OCI-LY1 (cell line): ENCODE data around the gene NPFFR1.
"Not testable (repeated sequence)": the region's sequence is repeated elsewhere in the genome, so short reads cannot be mapped to it uniquely, and the experiment has no call there.

Source experiments
- H2AFZ ChIP-seq: fragments of 200-600 bp; sonication (generic), shearing (Covaris generic); 2 replicates; pipeline ENCODE4 v1.6.0; 2014; ENCODE audit warnings: antibody characterized with exemption, mild to moderate bottlenecking, low read length
- H3F3A ChIP-seq: fragments of 200-600 bp; sonication (generic), shearing (Covaris generic); 2 replicates; pipeline ENCODE4 v1.6.0; 2014; ENCODE audit warnings: mild to moderate bottlenecking, antibody characterized with exemption, low read length, moderate library complexity; ENCODE audit not compliant: insufficient read depth
- H3K27ac ChIP-seq: fragments of 200-600 bp; sonication (generic); 2 replicates; pipeline ENCODE4 v1.5.1; 2014; ENCODE audit warnings: low read length, mixed run types, mild to moderate bottlenecking, low read depth; ENCODE audit not compliant: poor library complexity, severe bottlenecking
- H3K27me3 ChIP-seq: fragments of 200-600 bp; sonication (generic); 2 replicates; pipeline ENCODE4 v1.6.0; 2014; ENCODE audit warnings: antibody characterized with exemption, mild to moderate bottlenecking, low read length, moderate library complexity; ENCODE audit not compliant: insufficient read depth
- H3K36me3 ChIP-seq: fragments of 200-600 bp; sonication (generic); 2 replicates; pipeline ENCODE4 v1.6.1; 2014; ENCODE audit warnings: mild to moderate bottlenecking, antibody characterized with exemption, low read length, moderate library complexity, mixed read lengths; ENCODE audit not compliant: insufficient read depth
- H3K4me1 ChIP-seq: fragments of 200-600 bp; sonication (generic); 2 replicates; pipeline ENCODE4 v1.5.1; 2014; ENCODE audit warnings: mild to moderate bottlenecking, low read length, moderate library complexity; ENCODE audit not compliant: insufficient read depth, severe bottlenecking
- H3K4me2 ChIP-seq: fragments of 200-600 bp; sonication (generic), shearing (Covaris generic); 2 replicates; pipeline ENCODE4 v1.6.1; 2014; ENCODE audit warnings: low read length
- H3K4me3 ChIP-seq: fragments of 200-600 bp; sonication (generic); 2 replicates; pipeline ENCODE4 v1.5.1; 2014; ENCODE audit warnings: low read length, low read depth, mild to moderate bottlenecking, mixed read lengths; ENCODE audit not compliant: poor library complexity, severe bottlenecking
- H3K79me2 ChIP-seq: fragments of 200-600 bp; shearing (Covaris generic); 2 replicates; pipeline ENCODE4 v1.6.1; 2016; ENCODE audit warnings: mixed run types, low read length, mixed read lengths; ENCODE audit not compliant: insufficient read depth
- H3K9ac ChIP-seq: fragments of 200-600 bp; sonication (generic), shearing (Covaris generic); 2 replicates; pipeline ENCODE4 v1.6.1; 2014; ENCODE audit warnings: mild to moderate bottlenecking, low read length, mixed read lengths
- H3K9me2 ChIP-seq: fragments of 200-600 bp; sonication (generic), shearing (Covaris generic); 2 replicates; pipeline ENCODE4 v1.6.1; 2014; ENCODE audit warnings: low read depth, mild to moderate bottlenecking, low read length, mixed read lengths
- H3K9me3 ChIP-seq: fragments of 200-600 bp; shearing (Covaris generic); 2 replicates; pipeline ENCODE4 v1.6.1; 2014; ENCODE audit warnings: low read length, mixed read lengths
- H4K20me1 ChIP-seq: fragments of 200-600 bp; sonication (generic), shearing (Covaris generic); 2 replicates; pipeline ENCODE4 v1.6.0; 2016; ENCODE audit warnings: mild to moderate bottlenecking, low read length; ENCODE audit not compliant: insufficient read depth
- EZH2 ChIP-seq: fragments of 200-600 bp; sonication (generic), shearing (Covaris generic); IDR thresholded peaks from 2 replicates; pipeline ENCODE4 v1.8.0; 2017; ENCODE audit warnings: borderline replicate concordance, mixed run types, mild to moderate bottlenecking, antibody characterized with exemption, low read length, moderate library complexity, mixed read lengths
- TF ChIP-seq, protein P1 (sequence below): fragments of 200-600 bp; sonication (generic), shearing (Covaris generic); IDR thresholded peaks from 2 replicates; pipeline ENCODE4 v1.5.1; 2017; ENCODE audit warnings: mild to moderate bottlenecking, antibody characterized with exemption, low read length, moderate library complexity, mixed read lengths

Gene NPFFR1

DNA sequence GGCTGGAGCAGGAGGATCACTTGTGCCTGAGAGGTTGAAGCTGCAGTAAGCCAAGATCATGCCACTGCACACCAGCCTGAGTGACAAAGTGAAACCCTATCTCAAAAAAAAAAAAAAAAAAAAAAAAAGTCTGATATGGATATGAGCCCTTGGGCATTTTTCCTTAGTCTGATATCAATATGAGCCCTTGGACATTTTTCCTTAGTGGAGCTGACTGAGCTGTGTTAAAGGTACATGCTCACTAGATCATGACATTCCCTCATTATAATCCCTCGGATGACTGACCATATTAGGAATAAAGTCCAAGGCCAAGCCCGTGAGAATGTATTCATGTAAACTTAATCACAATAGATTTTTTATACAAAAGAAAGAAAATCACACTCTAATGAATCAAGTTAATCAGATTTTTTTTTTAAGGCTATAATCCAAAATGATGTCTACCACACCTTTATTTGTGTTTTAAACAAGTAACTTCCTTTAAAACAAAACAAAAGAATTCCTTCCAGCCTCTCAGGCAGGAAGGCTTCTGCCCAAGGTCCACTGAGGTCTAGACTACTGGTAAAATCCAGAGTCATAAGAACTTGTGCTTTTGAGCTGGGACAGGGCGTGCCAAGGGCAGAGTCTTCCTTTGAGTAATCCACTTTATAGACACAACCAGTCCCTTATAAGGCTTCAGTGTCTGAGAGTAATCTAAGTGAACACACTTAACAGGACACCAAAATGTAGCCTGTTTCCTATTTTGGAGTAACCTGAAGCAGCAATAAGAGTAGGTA is 56.1 kb downstream of the NPFFR1 start:
- H3K9ac ChIP-seq: no peak overlapping the region
- H2AFZ ChIP-seq: no peak overlapping the region
- no peaks in the 10 kb centered on the region for H3F3A ChIP-seq
- no peaks in the 10 kb centered on the region for H3K27me3 ChIP-seq
- H3K9me2 ChIP-seq: no peaks in the 10 kb centered on the region
- H3K9me3 ChIP-seq: no peaks in the 10 kb centered on the region
- H4K20me1 ChIP-seq: no peaks in the 10 kb centered on the region
- peaks cover 74% of the 10 kb centered on the region for H3K79me2 ChIP-seq
- peaks cover 70% of the 10 kb centered on the region for H3K36me3 ChIP-seq
- H3K27ac ChIP-seq: no peak overlapping the region
- H3K4me1 ChIP-seq: peaks cover 25% of the 10 kb centered on the region
- no peak overlapping the region for H3K4me3 ChIP-seq
- no peak for TF ChIP-seq EZH2
- TF ChIP-seq, protein P1, sequence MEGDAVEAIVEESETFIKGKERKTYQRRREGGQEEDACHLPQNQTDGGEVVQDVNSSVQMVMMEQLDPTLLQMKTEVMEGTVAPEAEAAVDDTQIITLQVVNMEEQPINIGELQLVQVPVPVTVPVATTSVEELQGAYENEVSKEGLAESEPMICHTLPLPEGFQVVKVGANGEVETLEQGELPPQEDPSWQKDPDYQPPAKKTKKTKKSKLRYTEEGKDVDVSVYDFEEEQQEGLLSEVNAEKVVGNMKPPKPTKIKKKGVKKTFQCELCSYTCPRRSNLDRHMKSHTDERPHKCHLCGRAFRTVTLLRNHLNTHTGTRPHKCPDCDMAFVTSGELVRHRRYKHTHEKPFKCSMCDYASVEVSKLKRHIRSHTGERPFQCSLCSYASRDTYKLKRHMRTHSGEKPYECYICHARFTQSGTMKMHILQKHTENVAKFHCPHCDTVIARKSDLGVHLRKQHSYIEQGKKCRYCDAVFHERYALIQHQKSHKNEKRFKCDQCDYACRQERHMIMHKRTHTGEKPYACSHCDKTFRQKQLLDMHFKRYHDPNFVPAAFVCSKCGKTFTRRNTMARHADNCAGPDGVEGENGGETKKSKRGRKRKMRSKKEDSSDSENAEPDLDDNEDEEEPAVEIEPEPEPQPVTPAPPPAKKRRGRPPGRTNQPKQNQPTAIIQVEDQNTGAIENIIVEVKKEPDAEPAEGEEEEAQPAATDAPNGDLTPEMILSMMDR: no peak
- H3K4me2 ChIP-seq: no peak overlapping the region

DNA sequence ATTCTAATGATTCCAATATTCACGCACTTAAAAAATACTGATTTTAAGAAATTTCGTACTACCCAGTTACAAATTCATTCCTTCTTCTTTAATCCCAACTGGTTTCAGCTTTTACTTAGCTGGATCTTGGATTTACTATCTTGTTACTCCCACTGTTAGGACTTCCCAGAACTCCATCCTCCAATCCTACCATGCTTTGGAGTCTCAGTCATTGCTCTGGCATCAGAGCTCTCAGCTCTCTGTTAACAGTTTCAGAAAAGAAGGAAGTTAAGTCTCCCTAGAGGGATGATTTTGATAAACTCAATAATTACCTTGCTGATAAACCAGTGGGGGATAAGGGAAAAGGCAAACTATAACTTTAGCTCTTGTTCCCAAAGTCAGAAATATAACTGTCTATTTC is 60.1 kb downstream of the NPFFR1 start:
- H3K79me2 ChIP-seq: peaks cover 41% of the 10 kb centered on the region
- no peaks in the 10 kb centered on the region for H3F3A ChIP-seq
- no peaks in the 10 kb centered on the region for H3K9me3 ChIP-seq

DNA sequence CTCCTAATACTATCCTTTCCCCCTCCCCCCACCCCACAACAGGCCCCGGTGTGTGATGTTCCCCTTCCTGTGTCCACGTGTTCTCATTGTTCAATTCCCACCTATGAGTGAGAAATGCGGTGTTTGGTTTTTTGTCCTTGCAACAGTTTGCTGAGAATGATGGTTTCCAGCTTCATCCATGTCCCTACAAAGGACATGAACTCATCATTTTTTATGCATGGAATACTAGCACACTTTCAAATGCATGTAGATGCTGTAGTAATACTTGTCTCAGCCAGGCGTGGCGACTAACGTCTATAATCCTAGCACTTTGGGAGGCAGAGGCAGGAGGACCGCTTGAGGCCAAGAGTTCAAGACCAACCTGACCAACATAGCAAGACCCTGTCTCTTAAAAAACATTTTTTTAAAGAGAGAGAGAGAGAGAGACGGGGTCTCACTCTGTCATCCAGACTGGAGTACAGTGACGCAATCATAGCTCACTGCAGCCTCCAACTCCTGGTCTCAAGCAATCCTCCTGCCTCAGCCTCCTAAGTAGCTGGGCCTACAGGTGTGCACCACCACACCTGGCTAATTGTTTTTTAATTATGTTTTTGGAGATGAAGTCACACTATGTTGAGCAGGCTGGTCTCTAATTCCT is 60.9 kb downstream of the NPFFR1 start:
- not testable (repeated sequence) for H3K9ac ChIP-seq, H3K27me3 ChIP-seq, H3K9me2 ChIP-seq, H4K20me1 ChIP-seq, H3K4me2 ChIP-seq, H3K9me3 ChIP-seq, H3K4me3 ChIP-seq, H2AFZ ChIP-seq, H3F3A ChIP-seq, H3K4me1 ChIP-seq, H3K27ac ChIP-seq
- Histone ChIP-seq H3K36me3 (peaks cover 66% of the 10 kb centered on the region), H3K79me2 (peaks cover 33% of the 10 kb centered on the region)

More for the DNA sequence above, 60.1 kb downstream of the NPFFR1 start:
- no peak overlapping the region for H3K4me3 ChIP-seq
- H4K20me1 ChIP-seq: no peaks in the 10 kb centered on the region
- no peak overlapping the region for H2AFZ ChIP-seq
- TF ChIP-seq, protein P1: no peak
- no peak for TF ChIP-seq EZH2
- no peaks in the 10 kb centered on the region for H3K27me3 ChIP-seq
- no peak overlapping the region for H3K27ac ChIP-seq
- H3K4me1 ChIP-seq: peaks cover 8% of the 10 kb centered on the region
- H3K36me3 ChIP-seq: peaks cover 66% of the 10 kb centered on the region
- H3K9ac ChIP-seq: no peak overlapping the region
- H3K9me2 ChIP-seq: no peaks in the 10 kb centered on the region
- H3K4me2 ChIP-seq: no peak overlapping the region

DNA sequence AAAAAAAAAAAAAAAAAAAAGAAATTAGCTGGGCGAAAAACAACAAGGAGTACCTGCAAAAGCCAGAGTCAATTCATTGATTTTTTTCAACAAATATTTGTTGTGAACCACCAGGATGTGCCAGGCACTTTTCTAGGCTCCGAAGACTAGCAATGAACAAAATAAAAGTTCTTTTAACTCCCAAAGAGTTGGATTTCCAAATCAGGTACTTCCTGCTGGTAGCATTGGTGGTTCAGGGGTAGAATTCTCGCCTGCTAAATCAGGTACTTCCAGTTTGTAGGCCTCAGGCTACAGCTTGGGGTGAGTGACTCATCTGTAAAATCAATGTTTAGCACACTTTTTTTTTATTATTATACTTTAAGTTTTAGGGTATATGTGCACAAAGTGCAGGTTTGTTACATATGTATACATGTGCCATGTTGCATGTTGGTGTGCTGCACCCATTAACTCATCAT is 61.4 kb downstream of the NPFFR1 start:
- H3K4me2 ChIP-seq: no peak overlapping the region
- no peak overlapping the region for H2AFZ ChIP-seq
- H3K79me2 ChIP-seq: peaks cover 30% of the 10 kb centered on the region
- H3K9me2 ChIP-seq: no peaks in the 10 kb centered on the region
- no peak overlapping the region for H3K4me3 ChIP-seq
- H3K9me3 ChIP-seq: no peaks in the 10 kb centered on the region
- H3K4me1 ChIP-seq: peaks cover 4% of the 10 kb centered on the region
- H3K36me3 ChIP-seq: peaks cover 66% of the 10 kb centered on the region
- no peaks in the 10 kb centered on the region for H3K27me3 ChIP-seq
- H3K27ac ChIP-seq: no peak overlapping the region
- H4K20me1 ChIP-seq: no peaks in the 10 kb centered on the region
- no peak overlapping the region for H3K9ac ChIP-seq
- no peaks in the 10 kb centered on the region for H3F3A ChIP-seq
- TF ChIP-seq, protein P1: no peak
- TF ChIP-seq EZH2: no peak
